IMR-90 (cell line): ENCODE results near the gene KRT78.

Experiments used
- CTCF ChIP-seq: conservative IDR thresholded peaks from 2 replicates; pipeline ENCODE4 v1.5.1; 2012; ENCODE audit warnings: mild to moderate bottlenecking, low read depth, low read length, improper control_type of control experiment
- POLR2A ChIP-seq: IDR thresholded peaks from 2 replicates; pipeline ENCODE4 v1.6.1; 2012; ENCODE audit warnings: mild to moderate bottlenecking, low read depth, low read length
- RAD21 ChIP-seq: IDR thresholded peaks from 2 replicates; pipeline ENCODE4 v1.6.1; 2012; ENCODE audit warnings: low read length, improper control_type of control experiment
- RFX5 ChIP-seq: IDR thresholded peaks from 2 replicates; pipeline ENCODE4 v1.8.0; 2012; ENCODE audit warnings: low read depth, mild to moderate bottlenecking, low read length, moderate library complexity

- TF ChIP-seq CTCF (no peak), POLR2A (no peak), RAD21 (no peak), RFX5 (no peak)
These were observed 24.7 kb upstream of the KRT78 start for GRCh38 chr12:52873513-52873831.
